Neural cell (in vitro differentiated cells): ENCODE results near the gene OTOR. TPM values are rescaled to one million over a fixed set of nuclear protein-coding genes. Genes with fewer than 3 reads are reported as not detected.

Experiments
- H2AFZ ChIP-seq: fragments of 200-600, 300-800 bp; sonication (generic), shearing (Covaris generic); 2 replicates; pipeline ENCODE4 v1.6.0; 2014; ENCODE audit warnings: low read depth, mild to moderate bottlenecking, antibody characterized with exemption, low read length, moderate library complexity
- H3F3A ChIP-seq: fragments of 200-600 bp; shearing (Covaris generic); 2 replicates; pipeline ENCODE4 v1.6.1; 2016; ENCODE audit warnings: mild to moderate bottlenecking, moderate library complexity, mixed read lengths, antibody characterized with exemption, low read length; ENCODE audit not compliant: insufficient read depth, poor library complexity, severe bottlenecking
- H3K27ac ChIP-seq: fragments of 200-600, 300-800 bp; sonication (generic), shearing (Covaris generic); 2 replicates; pipeline ENCODE4 v1.5.1; 2014; ENCODE audit warnings: mild to moderate bottlenecking, low read length, moderate library complexity
- H3K27me3 ChIP-seq: fragments of 300-800, 200-600 bp; sonication (generic), shearing (Covaris generic); 2 replicates; pipeline ENCODE4 v1.6.0; 2014; ENCODE audit warnings: mild to moderate bottlenecking, low read depth, low read length, moderate library complexity; ENCODE audit not compliant: insufficient read depth
- H3K36me3 ChIP-seq: fragments of 300-800, 200-600 bp; sonication (generic), shearing (Covaris generic); 2 replicates; pipeline ENCODE4 v1.5.1; 2014; ENCODE audit warnings: mild to moderate bottlenecking, antibody characterized with exemption, low read length, moderate library complexity; ENCODE audit not compliant: insufficient read depth
- H3K4me2 ChIP-seq: fragments of 300-800, 200-600 bp; sonication (generic), shearing (Covaris generic); 2 replicates; pipeline ENCODE4 v1.6.0; 2014; ENCODE audit warnings: mild to moderate bottlenecking, low read length
- H3K4me3 ChIP-seq: fragments of 300-800, 200-600 bp; sonication (generic), shearing (Covaris generic); 2 replicates; pipeline ENCODE4 v1.5.1; 2014; ENCODE audit warnings: mild to moderate bottlenecking, low read length, moderate library complexity
- H3K79me2 ChIP-seq: fragments of 200-600 bp; shearing (Covaris generic); replicated peaks from 2 replicates; pipeline ENCODE4 v1.6.0; 2014; ENCODE audit warnings: mild to moderate bottlenecking, low read length, moderate library complexity; ENCODE audit not compliant: insufficient read depth
- H3K9ac ChIP-seq: fragments of 300-800, 200-600 bp; sonication (generic), shearing (Covaris generic); 2 replicates; pipeline ENCODE4 v1.6.1; 2016; ENCODE audit warnings: mild to moderate bottlenecking, low read length, mixed read lengths
- H3K9me2 ChIP-seq: fragments of 200-600 bp; shearing (Covaris generic); 2 replicates; pipeline ENCODE4 v1.6.1; 2016; ENCODE audit warnings: mild to moderate bottlenecking, low read length, mixed read lengths; ENCODE audit not compliant: insufficient read depth
- H3K9me3 ChIP-seq: fragments of 200-600, 300-800 bp; sonication (generic), shearing (Covaris generic); 2 replicates; pipeline ENCODE4 v1.6.1; 2016; ENCODE audit warnings: mild to moderate bottlenecking, mixed run types, low read length, moderate library complexity, mixed read lengths
- H4K20me1 ChIP-seq: fragments of 200-600 bp; shearing (Covaris generic); 2 replicates; pipeline ENCODE4 v1.6.1; 2016; ENCODE audit warnings: mild to moderate bottlenecking, mixed run types; ENCODE audit not compliant: insufficient read depth
- EP300 ChIP-seq: fragments of 450-650 bp; conservative IDR thresholded peaks from 2 replicates; pipeline ENCODE4 v1.6.1; 2014; ENCODE audit warnings: antibody characterized with exemption, mild to moderate bottlenecking, moderate library complexity; ENCODE audit not compliant: poor library complexity, severe bottlenecking
- EZH2 ChIP-seq: fragments of 200-600, 300-800 bp; shearing (Covaris generic), sonication (generic); IDR thresholded peaks from 2 replicates; pipeline ENCODE4 v1.6.1; 2014; ENCODE audit warnings: antibody characterized with exemption, low read length, borderline replicate concordance, mild to moderate bottlenecking; ENCODE audit not compliant: insufficient read depth, poor library complexity, severe bottlenecking
- MXI1 ChIP-seq: fragments of 450-650 bp; conservative IDR thresholded peaks from 2 replicates; pipeline ENCODE4 v1.6.1; 2014; ENCODE audit warnings: antibody characterized with exemption, mild to moderate bottlenecking; ENCODE audit not compliant: poor library complexity, severe bottlenecking
- POLR2AphosphoS5 ChIP-seq: IDR thresholded peaks from 2 replicates; pipeline ENCODE4 v1.6.1; 2012
- RAD21 ChIP-seq: fragments of 450-650 bp; conservative IDR thresholded peaks from 2 replicates; pipeline ENCODE4 v1.6.1; 2014; ENCODE audit warnings: antibody characterized with exemption, mild to moderate bottlenecking, moderate library complexity
- REST ChIP-seq: IDR thresholded peaks from 2 replicates; pipeline ENCODE4 v1.6.1; 2012; ENCODE audit warnings: borderline replicate concordance
- SMC3 ChIP-seq: fragments of 450-650 bp; conservative IDR thresholded peaks from 2 replicates; pipeline ENCODE4 v1.6.1; 2014; ENCODE audit warnings: antibody characterized with exemption, mild to moderate bottlenecking, moderate library complexity; ENCODE audit not compliant: poor library complexity
- TAF1 ChIP-seq: IDR thresholded peaks from 2 replicates; pipeline ENCODE4 v1.6.1; 2012; ENCODE audit warnings: low read depth
- polyA plus RNA-seq: library from polyadenylated mRNA; depleted of rRNA; stranded (reverse); fragments of >200 nt; gene quantifications from 2 replicates; pipeline ENCODE4 v1.2.3, GENCODE V29; 2014
- TF ChIP-seq, protein P1 (sequence below): fragments of 450-650 bp; IDR thresholded peaks from 2 replicates; pipeline ENCODE4 v1.5.1; 2014; ENCODE audit warnings: antibody characterized with exemption, mild to moderate bottlenecking, moderate library complexity; ENCODE audit not compliant: poor library complexity, severe bottlenecking

The OTOR gene
- polyA plus RNA-seq, 1 donor from 2014 or later: not detected

DNA sequence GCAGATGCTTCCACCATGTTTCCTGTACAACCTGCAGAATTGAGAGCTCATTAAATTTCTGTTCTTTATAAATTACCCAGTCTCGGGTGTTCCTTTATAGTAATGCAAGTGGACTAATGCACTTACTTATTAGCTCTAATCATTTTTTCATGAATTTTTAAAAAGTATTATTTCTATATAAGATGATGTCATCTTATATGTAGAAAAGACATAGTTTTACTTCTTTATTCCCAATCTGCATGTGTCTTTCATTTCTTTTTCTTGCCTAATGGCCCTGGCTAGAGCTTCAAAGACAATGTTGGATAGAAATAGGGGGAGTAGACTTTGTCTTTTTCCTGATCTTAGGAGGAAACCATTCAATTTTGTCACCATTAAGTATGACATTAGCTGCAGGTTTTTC is 27.8 kb downstream of the OTOR start:
- Histone ChIP-seq H3K27ac (no peak overlapping the region), H3K9ac (no peak overlapping the region), H3K79me2 (no peaks in the 10 kb centered on the region), H2AFZ (no peak overlapping the region), H3K9me3 (no peaks in the 10 kb centered on the region), H4K20me1 (no peaks in the 10 kb centered on the region), H3K27me3 (no peaks in the 10 kb centered on the region), H3K36me3 (no peaks in the 10 kb centered on the region), H3K4me3 (no peak overlapping the region), H3K9me2 (no peaks in the 10 kb centered on the region), H3K4me2 (no peak overlapping the region), H3F3A (no peaks in the 10 kb centered on the region)
- TF ChIP-seq MXI1 (no peak), REST (no peak), RAD21 (no peak), EZH2 (no peak), EP300 (no peak), TAF1 (no peak), SMC3 (no peak), POLR2AphosphoS5 (no peak)
- TF ChIP-seq, protein P1, sequence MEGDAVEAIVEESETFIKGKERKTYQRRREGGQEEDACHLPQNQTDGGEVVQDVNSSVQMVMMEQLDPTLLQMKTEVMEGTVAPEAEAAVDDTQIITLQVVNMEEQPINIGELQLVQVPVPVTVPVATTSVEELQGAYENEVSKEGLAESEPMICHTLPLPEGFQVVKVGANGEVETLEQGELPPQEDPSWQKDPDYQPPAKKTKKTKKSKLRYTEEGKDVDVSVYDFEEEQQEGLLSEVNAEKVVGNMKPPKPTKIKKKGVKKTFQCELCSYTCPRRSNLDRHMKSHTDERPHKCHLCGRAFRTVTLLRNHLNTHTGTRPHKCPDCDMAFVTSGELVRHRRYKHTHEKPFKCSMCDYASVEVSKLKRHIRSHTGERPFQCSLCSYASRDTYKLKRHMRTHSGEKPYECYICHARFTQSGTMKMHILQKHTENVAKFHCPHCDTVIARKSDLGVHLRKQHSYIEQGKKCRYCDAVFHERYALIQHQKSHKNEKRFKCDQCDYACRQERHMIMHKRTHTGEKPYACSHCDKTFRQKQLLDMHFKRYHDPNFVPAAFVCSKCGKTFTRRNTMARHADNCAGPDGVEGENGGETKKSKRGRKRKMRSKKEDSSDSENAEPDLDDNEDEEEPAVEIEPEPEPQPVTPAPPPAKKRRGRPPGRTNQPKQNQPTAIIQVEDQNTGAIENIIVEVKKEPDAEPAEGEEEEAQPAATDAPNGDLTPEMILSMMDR: no peak

DNA sequence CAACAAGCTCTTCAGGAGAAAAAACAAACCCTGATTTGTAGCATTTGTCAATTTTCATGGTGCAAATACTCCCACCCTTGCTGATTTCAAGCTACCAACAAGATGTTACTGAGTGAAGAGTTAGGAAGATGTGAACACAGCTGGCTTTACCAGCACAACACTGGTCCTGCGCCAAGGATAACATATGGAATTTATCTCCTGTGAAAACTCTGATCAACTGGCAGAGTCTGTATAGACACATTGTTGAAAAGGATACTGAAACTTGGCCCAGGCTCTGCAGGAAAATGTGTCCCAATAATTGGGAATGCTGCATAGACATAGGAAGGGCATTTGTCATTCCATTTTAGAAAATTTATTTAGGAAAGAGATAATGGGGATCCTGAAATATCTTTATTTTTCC is 29.0 kb downstream of the OTOR start:
- no peak overlapping the region for H3K9ac ChIP-seq
- H3K36me3 ChIP-seq: no peaks in the 10 kb centered on the region
- no peak for TF ChIP-seq MXI1
- no peak for TF ChIP-seq SMC3
- TF ChIP-seq, protein P1: no peak
- TF ChIP-seq TAF1: no peak
- TF ChIP-seq RAD21: no peak
- TF ChIP-seq EP300: no peak
- TF ChIP-seq POLR2AphosphoS5: no peak
- no peak for TF ChIP-seq EZH2
- no peak for TF ChIP-seq REST
- no peaks in the 10 kb centered on the region for H3K9me2 ChIP-seq
- H3K79me2 ChIP-seq: no peaks in the 10 kb centered on the region
- no peak overlapping the region for H3K4me2 ChIP-seq
- no peak overlapping the region for H2AFZ ChIP-seq
- H3K9me3 ChIP-seq: no peaks in the 10 kb centered on the region
- H3K27ac ChIP-seq: no peak overlapping the region
- no peaks in the 10 kb centered on the region for H3F3A ChIP-seq
- no peaks in the 10 kb centered on the region for H4K20me1 ChIP-seq
- no peak overlapping the region for H3K4me3 ChIP-seq
- no peaks in the 10 kb centered on the region for H3K27me3 ChIP-seq
